NCI-H146 treated with DMSO at 0.1 percent for 48 hours (cell line): ENCODE data around the gene TNKS2.
A peak's percentile ranks its signal among the peaks of the same experiment; 100 is the strongest.
"Not testable (repeated sequence)": the region's sequence is repeated elsewhere in the genome, so short reads cannot be mapped to it uniquely, and the experiment has no call there.

Experiments used
- DNase-seq: peaks from one replicate; lab custom pipeline; 2025; ENCODE audit not compliant: unreplicated experiment; lab: John Stamatoyannopoulos, UW

The TNKS2 gene

GRCh38 chr10:91865562-91866081, 67.4 kb downstream of the TNKS2 start:
- no peak for DNase-seq

GRCh38 chr10:91875156-91875555, 76.9 kb downstream of the TNKS2 start:
- DNase-seq, result no peak

- no peak for DNase-seq
These were observed 77.6 kb downstream of the TNKS2 start for GRCh38 chr10:91875779-91876178.

GRCh38 chr10:91879515-91880170, 81.4 kb downstream of the TNKS2 start:
- DNase-seq, result no peak

GRCh38 chr10:91880310-91880709, 82.1 kb downstream of the TNKS2 start:
- DNase-seq, result no peak

GRCh38 chr10:91883549-91884444, 85.6 kb downstream of the TNKS2 start:
- DNase-seq, result peak; percentile 72

- no peak for DNase-seq
These were observed 86.3 kb downstream of the TNKS2 start for GRCh38 chr10:91884536-91884935.

- no peak for DNase-seq
These were observed 87.3 kb downstream of the TNKS2 start for GRCh38 chr10:91885362-91886079.

GRCh38 chr10:91886954-91887271, 88.7 kb downstream of the TNKS2 start:
- DNase-seq, result no peak

GRCh38 chr10:91887272-91888076, 89.2 kb downstream of the TNKS2 start:
- peak; percentile 72 for DNase-seq

- no peak for DNase-seq
These were observed 93.1 kb downstream of the TNKS2 start for GRCh38 chr10:91891125-91892001.

- no peak for DNase-seq
These were observed 94.8 kb downstream of the TNKS2 start for GRCh38 chr10:91893051-91893450.

- not testable (repeated sequence) for DNase-seq
These were observed 96.0 kb downstream of the TNKS2 start for GRCh38 chr10:91894261-91894685.

GRCh38 chr10:91896212-91896756, 98.1 kb downstream of the TNKS2 start:
- no peak for DNase-seq

GRCh38 chr10:91897421-91897820, 99.2 kb downstream of the TNKS2 start:
- no peak for DNase-seq

- DNase-seq, result no peak
These were observed 103.8 kb downstream of the TNKS2 start for GRCh38 chr10:91901784-91902677.

- no peak for DNase-seq
These were observed 108.9 kb downstream of the TNKS2 start for GRCh38 chr10:91907033-91907594.

- DNase-seq, result peak; percentile 10
These were observed 109.7 kb downstream of the TNKS2 start for GRCh38 chr10:91907914-91908336.
